B cell (primary cell): ENCODE measurements around the gene PGA4. TPM values are rescaled to one million over a fixed set of nuclear protein-coding genes. Genes with fewer than 3 reads are reported as not detected.

ENCODE experiments used
- polyA plus RNA-seq: library from polyadenylated mRNA; depleted of rRNA; stranded (reverse); fragments of >200 nt; gene quantifications from 2 replicates; pipeline ENCODE4 v1.2.3, GENCODE V29; 2012
- total RNA-seq, 2 donors: library from RNA; stranded (reverse); fragments of 120-200 nt in 1 of 2; gene quantifications; 1 replicate in 1 of 2; 2 replicates in 1 of 2; pipeline versions ENCODE4 v1.2.3 to v1.2.4, GENCODE V29; 2013 to 2022

Gene PGA4
- total and polyA plus RNA-seq, 2 donors (not counting 1 experiment from before 2014, with no cell fraction given): not detected

Other genes with a start within 250 kb of the PGA4 start
- 19.3 and 19.9 TPM in 2 replicates for gene CD5, start 119.9 kb upstream of the PGA4 start, total RNA-seq
- 7.6 and 8.9 TPM in 2 replicates for gene CD5, start 119.9 kb upstream of the PGA4 start, polyA plus RNA-seq
- gene VPS37C, start 60.9 kb upstream of the PGA4 start, total RNA-seq: 18.4 and 20.1 TPM in 2 replicates
- gene VPS37C, start 60.9 kb upstream of the PGA4 start, polyA plus RNA-seq: 5.9 and 6.4 TPM in 2 replicates
- gene PGA3, start 18.8 kb upstream of the PGA4 start, total RNA-seq: not detected in 2 replicates
- gene PGA3, start 18.8 kb upstream of the PGA4 start, polyA plus RNA-seq: 0.12 TPM in 1 of 2 replicates, not detected in the other
- not detected in 2 replicates for gene PGA5, start 18.8 kb downstream of the PGA4 start, total RNA-seq
- gene PGA5, start 18.8 kb downstream of the PGA4 start, polyA plus RNA-seq: not detected in 2 replicates
- gene VWCE, start 73.0 kb downstream of the PGA4 start, total RNA-seq: 0.37 and 0.41 TPM in 2 replicates
- gene VWCE, start 73.0 kb downstream of the PGA4 start, polyA plus RNA-seq: 0.30 and 0.39 TPM in 2 replicates
- 155 and 167 TPM in 2 replicates for gene DDB1, start 110.8 kb downstream of the PGA4 start, total RNA-seq
- 52.4 and 56.2 TPM in 2 replicates for gene DDB1, start 110.8 kb downstream of the PGA4 start, polyA plus RNA-seq
- 68.2 and 86.3 TPM in 2 replicates for gene TKFC, start 110.9 kb downstream of the PGA4 start, total RNA-seq
- 72.2 and 82.3 TPM in 2 replicates for gene TKFC, start 110.9 kb downstream of the PGA4 start, polyA plus RNA-seq
- gene CYB561A3, start 139.5 kb downstream of the PGA4 start, total RNA-seq: 248 and 259 TPM in 2 replicates
- 488 and 756 TPM in 2 replicates for gene CYB561A3, start 139.5 kb downstream of the PGA4 start, polyA plus RNA-seq
- 84.3 and 85.3 TPM in 2 replicates for gene TMEM138, start 140.0 kb downstream of the PGA4 start, total RNA-seq
- gene TMEM138, start 140.0 kb downstream of the PGA4 start, polyA plus RNA-seq: 57.9 and 66.6 TPM in 2 replicates
- gene TMEM216, start 170.2 kb downstream of the PGA4 start, total RNA-seq: 20.3 and 20.4 TPM in 2 replicates
- gene TMEM216, start 170.2 kb downstream of the PGA4 start, polyA plus RNA-seq: 23.3 and 28.0 TPM in 2 replicates
- gene CPSF7, start 207.6 kb downstream of the PGA4 start, total RNA-seq: 165 and 167 TPM in 2 replicates
- 59.7 and 74.7 TPM in 2 replicates for gene CPSF7, start 207.6 kb downstream of the PGA4 start, polyA plus RNA-seq
- gene SDHAF2, start 207.8 kb downstream of the PGA4 start, total RNA-seq: 48.9 and 54.0 TPM in 2 replicates
- gene SDHAF2, start 207.8 kb downstream of the PGA4 start, polyA plus RNA-seq: 34.2 and 60.8 TPM in 2 replicates